HepG2 (cell line): ENCODE data around the gene SNX13. TPM values are rescaled to one million over a fixed set of nuclear protein-coding genes. Genes with fewer than 3 reads are reported as not detected.

Source experiments
- E2F2 ChIP-seq: sonication (generic); formaldehyde crosslinking; IDR thresholded peaks from 2 replicates; pipeline ENCODE4 v1.4.0; 2020; ENCODE audit warnings: missing genetic modification reagents, borderline replicate concordance
- FOXA1 ChIP-seq, 2 experiments: fragments of 450-650 bp in 1 of 2; sonication (generic) in 1 of 2; formaldehyde crosslinking in 1 of 2; IDR thresholded peaks; 2 replicates each; pipeline versions ENCODE4 v1.4.0 to v1.6.1; 2016 to 2020; ENCODE audit warnings: missing genetic modification reagents in 1 of 2
- FOXO1 ChIP-seq: sonication (generic); formaldehyde crosslinking; IDR thresholded peaks from 2 replicates; pipeline ENCODE4 v1.4.0; 2020; ENCODE audit warnings: missing genetic modification reagents
- NCOA1 ChIP-seq: sonication (generic); formaldehyde crosslinking; IDR thresholded peaks from 2 replicates; pipeline ENCODE4 v1.9.0; 2021; ENCODE audit warnings: missing genetic modification reagents
- NCOA2 ChIP-seq: sonication (generic); formaldehyde crosslinking; IDR thresholded peaks from 2 replicates; pipeline ENCODE4 v1.8.0; 2022; ENCODE audit warnings: inconsistent platforms
- RFX1 ChIP-seq: fragments of 450-650 bp; IDR thresholded peaks from 2 replicates; pipeline ENCODE4 v1.6.1; 2017
- RFX3 ChIP-seq: IDR thresholded peaks from 2 replicates; pipeline ENCODE4 v1.6.1; 2016; ENCODE audit warnings: missing biosample characterization, missing genetic modification reagents
- SALL1 ChIP-seq: sonication (generic); formaldehyde crosslinking; IDR thresholded peaks from 2 replicates; pipeline ENCODE4 v1.8.0; 2022; ENCODE audit warnings: mild to moderate bottlenecking, missing genetic modification reagents
- SMC3 ChIP-seq: IDR thresholded peaks from 2 replicates; pipeline ENCODE4 v1.6.1; 2011; ENCODE audit warnings: low read length, improper control_type of control experiment
- SOX5 ChIP-seq: IDR thresholded peaks from 2 replicates; pipeline ENCODE4 v1.6.1; 2016; ENCODE audit warnings: borderline replicate concordance
- TCF7 ChIP-seq: sonication (generic); IDR thresholded peaks from 2 replicates; pipeline ENCODE4 v1.6.1; 2016; ENCODE audit warnings: antibody characterized with exemption, low read depth
- TRAFD1 ChIP-seq: sonication (generic); formaldehyde crosslinking; IDR thresholded peaks from 2 replicates; pipeline ENCODE4 v1.5.1; 2020; ENCODE audit warnings: missing genetic modification reagents, mild to moderate bottlenecking, borderline replicate concordance
- ZFP82 ChIP-seq: sonication (generic); formaldehyde crosslinking; IDR thresholded peaks from 2 replicates; pipeline ENCODE4 v1.5.1; 2020; ENCODE audit warnings: mild to moderate bottlenecking, missing genetic modification reagents, borderline replicate concordance
- ZFYVE20 ChIP-seq: sonication (generic); formaldehyde crosslinking; IDR thresholded peaks from 2 replicates; pipeline ENCODE4 v1.8.0; 2023; ENCODE audit warnings: low read depth, mild to moderate bottlenecking, moderate library complexity, missing genetic modification reagents, borderline replicate concordance
- ZNF317 ChIP-seq: sonication (generic); formaldehyde crosslinking; IDR thresholded peaks from 2 replicates; pipeline ENCODE4 v1.5.0; 2020; ENCODE audit warnings: mild to moderate bottlenecking, missing genetic modification reagents
- ZNF331 ChIP-seq: sonication (generic); formaldehyde crosslinking; IDR thresholded peaks from 2 replicates; pipeline ENCODE4 v1.4.0; 2020; ENCODE audit warnings: missing genetic modification reagents
- ZNF333 ChIP-seq: sonication (generic); formaldehyde crosslinking; IDR thresholded peaks from 2 replicates; pipeline ENCODE4 v1.4.0; 2020; ENCODE audit warnings: mild to moderate bottlenecking, missing genetic modification reagents, borderline replicate concordance
- polyA plus RNA-seq, 8 experiments: library from polyadenylated mRNA; depleted of rRNA in 3 of 8; stranded (reverse) in 7 of 8; unstranded in 1 of 8; fragments of >200 nt; fragmentation: Illumina TruSeq in 4 of 8; extraction: Trizol in 4 of 8; gene quantifications; 2 replicates each; pipeline versions ENCODE4 v1.2.1 to v1.2.3, GENCODE V29; 2011 to 2016; ENCODE audit warnings: low read depth in 4 of 8, missing spikeins in 1 of 8, mixed read lengths in 1 of 8; ENCODE audit not compliant: insufficient read depth in 1 of 8
- total RNA-seq, 5 experiments: library from RNA; depleted of rRNA; stranded (reverse); fragments of >200 nt; fragmentation: Illumina TruSeq; extraction: Trizol; gene quantifications; 2 replicates each; pipeline ENCODE4 v1.2.3, GENCODE V29; 2016; ENCODE audit warnings: low read depth in 1 of 5
- TF ChIP-seq, protein P1 (sequence below): IDR thresholded peaks from 2 replicates; pipeline ENCODE4 v1.4.0; 2020; ENCODE audit warnings: mild to moderate bottlenecking, missing genetic modification reagents
- TF ChIP-seq, protein P2 (sequence below): sonication (generic); formaldehyde crosslinking; IDR thresholded peaks from 2 replicates; pipeline ENCODE4 v1.5.1; 2020; ENCODE audit warnings: missing genetic modification reagents, mild to moderate bottlenecking, borderline replicate concordance
- TF ChIP-seq, protein P3 (sequence below), 2 experiments: fragments of 450-650 bp in 1 of 2; sonication (generic) in 1 of 2; formaldehyde crosslinking; IDR thresholded peaks; 2 replicates each; pipeline versions ENCODE4 v1.5.0 to v1.8.0; 2020 to 2022; ENCODE audit warnings: mild to moderate bottlenecking in 1 of 2, missing genetic modification reagents in 1 of 2
- TF ChIP-seq, protein P4 (sequence below): sonication (generic); formaldehyde crosslinking; IDR thresholded peaks from 2 replicates; pipeline ENCODE4 v1.8.0; 2022; ENCODE audit warnings: missing genetic modification reagents, mild to moderate bottlenecking, borderline replicate concordance

Gene SNX13
- total and polyA plus RNA-seq, 2 of the 13 experiments (the other 11 are each of a cell fraction or from before 2014, with no cell fraction given), result 14.3 to 32.3 TPM

- TF ChIP-seq, protein P1, sequence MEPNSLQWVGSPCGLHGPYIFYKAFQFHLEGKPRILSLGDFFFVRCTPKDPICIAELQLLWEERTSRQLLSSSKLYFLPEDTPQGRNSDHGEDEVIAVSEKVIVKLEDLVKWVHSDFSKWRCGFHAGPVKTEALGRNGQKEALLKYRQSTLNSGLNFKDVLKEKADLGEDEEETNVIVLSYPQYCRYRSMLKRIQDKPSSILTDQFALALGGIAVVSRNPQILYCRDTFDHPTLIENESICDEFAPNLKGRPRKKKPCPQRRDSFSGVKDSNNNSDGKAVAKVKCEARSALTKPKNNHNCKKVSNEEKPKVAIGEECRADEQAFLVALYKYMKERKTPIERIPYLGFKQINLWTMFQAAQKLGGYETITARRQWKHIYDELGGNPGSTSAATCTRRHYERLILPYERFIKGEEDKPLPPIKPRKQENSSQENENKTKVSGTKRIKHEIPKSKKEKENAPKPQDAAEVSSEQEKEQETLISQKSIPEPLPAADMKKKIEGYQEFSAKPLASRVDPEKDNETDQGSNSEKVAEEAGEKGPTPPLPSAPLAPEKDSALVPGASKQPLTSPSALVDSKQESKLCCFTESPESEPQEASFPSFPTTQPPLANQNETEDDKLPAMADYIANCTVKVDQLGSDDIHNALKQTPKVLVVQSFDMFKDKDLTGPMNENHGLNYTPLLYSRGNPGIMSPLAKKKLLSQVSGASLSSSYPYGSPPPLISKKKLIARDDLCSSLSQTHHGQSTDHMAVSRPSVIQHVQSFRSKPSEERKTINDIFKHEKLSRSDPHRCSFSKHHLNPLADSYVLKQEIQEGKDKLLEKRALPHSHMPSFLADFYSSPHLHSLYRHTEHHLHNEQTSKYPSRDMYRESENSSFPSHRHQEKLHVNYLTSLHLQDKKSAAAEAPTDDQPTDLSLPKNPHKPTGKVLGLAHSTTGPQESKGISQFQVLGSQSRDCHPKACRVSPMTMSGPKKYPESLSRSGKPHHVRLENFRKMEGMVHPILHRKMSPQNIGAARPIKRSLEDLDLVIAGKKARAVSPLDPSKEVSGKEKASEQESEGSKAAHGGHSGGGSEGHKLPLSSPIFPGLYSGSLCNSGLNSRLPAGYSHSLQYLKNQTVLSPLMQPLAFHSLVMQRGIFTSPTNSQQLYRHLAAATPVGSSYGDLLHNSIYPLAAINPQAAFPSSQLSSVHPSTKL (CRISPR knock-in tag), result peak; percentile 71
- TF ChIP-seq ZFYVE20 (CRISPR knock-in tag), result no peak
- TF ChIP-seq TRAFD1 (CRISPR knock-in tag), result no peak
- TF ChIP-seq, protein P2, sequence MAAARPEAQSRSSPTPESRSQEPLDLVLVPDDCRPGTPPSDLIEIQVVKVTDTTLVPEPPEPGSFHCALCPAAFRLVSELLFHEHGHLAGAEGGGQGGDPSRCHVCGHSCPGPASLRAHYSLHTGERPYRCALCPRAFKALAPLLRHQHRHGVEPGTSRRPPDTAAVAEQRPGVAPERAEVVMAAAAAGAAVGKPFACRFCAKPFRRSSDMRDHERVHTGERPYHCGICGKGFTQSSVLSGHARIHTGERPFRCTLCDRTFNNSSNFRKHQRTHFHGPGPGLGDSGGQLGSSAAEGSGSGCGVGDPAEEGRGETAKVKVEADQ (CRISPR knock-in tag), result no peak
- no peak for TF ChIP-seq RFX3
- TF ChIP-seq ZNF317 (CRISPR knock-in tag), result 0 out of 2 replicates have a peak, but pooled peaks have one; percentile 44
- TF ChIP-seq E2F2 (CRISPR knock-in tag), result no peak
- no peak for TF ChIP-seq FOXA1 (IDR thresholded peaks at IDR 0.05)
- peak; percentile 63; the same call in 1 of the 2 replicates for TF ChIP-seq FOXA1 (CRISPR knock-in tag; IDR thresholded peaks at IDR 0.05)
- peak; percentile 30; the same call in 1 of the 2 replicates for TF ChIP-seq SALL1 (CRISPR knock-in tag)
- TF ChIP-seq NCOA2 (CRISPR knock-in tag), result 0 out of 2 replicates have a peak, but pooled peaks have one; percentile 14
- no peak for TF ChIP-seq NCOA1
- TF ChIP-seq RFX1, result no peak
- peak; percentile 59; the same call in 1 of the 2 replicates for TF ChIP-seq FOXO1 (CRISPR knock-in tag)
- TF ChIP-seq ZFP82 (CRISPR knock-in tag), result no peak
- TF ChIP-seq SOX5, result peak; percentile 38; the same call in 1 of the 2 replicates
- TF ChIP-seq ZNF331 (CRISPR knock-in tag), result peak; percentile 50; the same call in 1 of the 2 replicates
- TF ChIP-seq ZNF333, result no peak
- TF ChIP-seq TCF7, result peak; percentile 41; the same call in 1 of the 2 replicates
- TF ChIP-seq, protein P3, sequence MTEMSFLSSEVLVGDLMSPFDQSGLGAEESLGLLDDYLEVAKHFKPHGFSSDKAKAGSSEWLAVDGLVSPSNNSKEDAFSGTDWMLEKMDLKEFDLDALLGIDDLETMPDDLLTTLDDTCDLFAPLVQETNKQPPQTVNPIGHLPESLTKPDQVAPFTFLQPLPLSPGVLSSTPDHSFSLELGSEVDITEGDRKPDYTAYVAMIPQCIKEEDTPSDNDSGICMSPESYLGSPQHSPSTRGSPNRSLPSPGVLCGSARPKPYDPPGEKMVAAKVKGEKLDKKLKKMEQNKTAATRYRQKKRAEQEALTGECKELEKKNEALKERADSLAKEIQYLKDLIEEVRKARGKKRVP (CRISPR knock-in tag; IDR thresholded peaks at IDR 0.05), result 0 out of 4 replicates have a peak, but pooled peaks of 1 of the 2 experiments have one; percentile 12
- TF ChIP-seq SMC3, result peak; percentile 42; the same call in 1 of the 2 replicates
- TF ChIP-seq, protein P4, sequence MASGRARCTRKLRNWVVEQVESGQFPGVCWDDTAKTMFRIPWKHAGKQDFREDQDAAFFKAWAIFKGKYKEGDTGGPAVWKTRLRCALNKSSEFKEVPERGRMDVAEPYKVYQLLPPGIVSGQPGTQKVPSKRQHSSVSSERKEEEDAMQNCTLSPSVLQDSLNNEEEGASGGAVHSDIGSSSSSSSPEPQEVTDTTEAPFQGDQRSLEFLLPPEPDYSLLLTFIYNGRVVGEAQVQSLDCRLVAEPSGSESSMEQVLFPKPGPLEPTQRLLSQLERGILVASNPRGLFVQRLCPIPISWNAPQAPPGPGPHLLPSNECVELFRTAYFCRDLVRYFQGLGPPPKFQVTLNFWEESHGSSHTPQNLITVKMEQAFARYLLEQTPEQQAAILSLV (CRISPR knock-in tag), result no peak
Observed at GRCh38 chr7:17773289-17773626, 167.0 kb downstream of the SNX13 start (continued).
